CD4-positive, alpha-beta T cell treated with Interleukin-17A for 1 hour (primary cell): ENCODE measurements around the gene CCDC110.
A peak's percentile ranks its signal among the peaks of the same experiment; 100 is the strongest.
"Not testable (repeated sequence)": the region's sequence is repeated elsewhere in the genome, so short reads cannot be mapped to it uniquely, and the experiment has no call there.

Experiments
- DNase-seq: peaks from one replicate; pipeline ENCODE4 v3.0.0-alpha.2; 2020

Gene CCDC110

GRCh38 chr4:185471235-185472102 is at the start of gene CCDC110:
Gene CCDC110 (minus strand): TSS chr4:185471733. CDS start chr4:185471683, 50 bp downstream.
- DNase-seq: peak; percentile 90

- no peak for DNase-seq
Measured at GRCh38 chr4:185520119-185520518, 48.6 kb upstream of the CCDC110 start.

- no peak for DNase-seq
Measured at GRCh38 chr4:185518494-185518893, 47.0 kb upstream of the CCDC110 start.

DNA sequence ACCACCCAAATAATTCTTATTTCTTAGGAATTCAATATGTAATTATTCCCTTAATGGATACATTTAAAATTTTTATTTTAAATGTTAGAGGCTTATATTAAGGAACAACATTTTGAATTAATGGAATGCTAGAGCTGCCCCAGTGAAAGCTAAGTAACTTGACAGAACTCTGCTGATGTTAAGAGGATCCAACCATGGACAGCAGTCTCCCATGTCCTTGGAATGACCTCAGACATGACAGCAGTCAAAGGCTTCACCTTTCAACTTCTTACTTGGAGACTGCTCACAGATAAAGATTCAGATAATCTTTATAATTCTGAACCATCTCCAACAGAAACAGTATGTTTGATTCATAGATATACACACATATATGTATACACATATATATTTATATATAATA is 46.5 kb upstream of the CCDC110 start:
- no peak for DNase-seq

DNA sequence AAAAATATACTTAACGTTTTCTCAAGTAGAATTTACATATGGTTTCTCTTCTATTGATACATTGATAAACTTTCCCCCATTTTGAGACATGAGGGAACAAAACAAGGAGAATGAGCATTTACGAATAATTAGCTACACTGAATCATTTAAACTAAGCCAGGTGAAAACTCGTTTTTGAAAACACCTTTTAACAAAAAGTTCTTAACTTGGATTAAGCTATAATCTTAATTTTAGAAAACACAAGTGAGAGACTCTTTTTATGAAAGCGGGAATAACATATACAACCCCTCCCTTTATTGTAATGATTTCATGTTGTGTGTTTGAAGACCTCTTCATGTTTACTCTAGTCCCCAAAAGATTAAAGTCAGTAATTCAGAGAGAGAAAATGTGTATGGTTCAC is 43.7 kb upstream of the CCDC110 start:
- no peak for DNase-seq

GRCh38 chr4:185514182-185514697 is 42.7 kb upstream of the CCDC110 start:
- no peak for DNase-seq

GRCh38 chr4:185513489-185514181 is 42.1 kb upstream of the CCDC110 start:
- DNase-seq: peak; percentile 27

DNA sequence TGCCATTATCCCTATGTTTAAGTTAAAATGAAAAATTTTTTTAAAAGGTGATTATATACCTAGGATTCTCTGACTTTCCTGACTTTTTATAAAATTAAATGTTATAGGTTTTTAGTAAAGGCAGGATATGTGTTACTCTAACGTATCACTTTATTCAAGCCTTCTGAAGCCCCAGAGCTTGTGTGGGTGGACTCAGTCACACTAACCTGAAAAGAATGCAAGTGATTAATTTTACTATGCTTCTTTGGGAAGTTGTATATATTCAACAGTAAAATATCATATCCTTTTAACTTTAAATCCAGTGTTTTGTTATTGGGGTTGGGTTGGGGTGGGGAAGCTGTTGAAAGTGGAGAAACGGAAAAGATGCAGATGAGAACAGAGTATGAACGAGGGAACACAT is 41.0 kb upstream of the CCDC110 start:
- DNase-seq: no peak

DNA sequence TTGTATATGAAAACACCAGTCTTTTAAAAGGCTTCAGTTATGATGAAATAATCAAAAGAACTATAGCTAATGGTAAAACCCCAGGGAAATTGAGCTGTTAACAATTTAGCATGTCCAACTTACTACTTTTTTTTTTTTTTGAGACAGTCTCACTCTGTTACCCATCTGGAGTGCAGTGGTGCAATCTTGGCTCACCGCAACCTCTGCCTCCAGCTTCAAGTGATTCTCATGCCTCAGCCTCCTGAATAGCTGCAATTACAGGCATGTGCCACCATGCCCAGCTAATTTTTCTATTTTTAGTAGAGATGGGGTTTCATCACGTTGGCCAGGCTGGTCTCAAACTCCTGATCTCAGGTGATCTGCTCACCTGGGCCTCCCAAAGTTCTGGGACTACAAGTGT is 39.7 kb upstream of the CCDC110 start:
- DNase-seq: not testable (repeated sequence)

- no peak for DNase-seq
Measured at GRCh38 chr4:185510806-185511205, 39.3 kb upstream of the CCDC110 start.

- no peak for DNase-seq
Measured at GRCh38 chr4:185508181-185508580, 36.6 kb upstream of the CCDC110 start.

DNA sequence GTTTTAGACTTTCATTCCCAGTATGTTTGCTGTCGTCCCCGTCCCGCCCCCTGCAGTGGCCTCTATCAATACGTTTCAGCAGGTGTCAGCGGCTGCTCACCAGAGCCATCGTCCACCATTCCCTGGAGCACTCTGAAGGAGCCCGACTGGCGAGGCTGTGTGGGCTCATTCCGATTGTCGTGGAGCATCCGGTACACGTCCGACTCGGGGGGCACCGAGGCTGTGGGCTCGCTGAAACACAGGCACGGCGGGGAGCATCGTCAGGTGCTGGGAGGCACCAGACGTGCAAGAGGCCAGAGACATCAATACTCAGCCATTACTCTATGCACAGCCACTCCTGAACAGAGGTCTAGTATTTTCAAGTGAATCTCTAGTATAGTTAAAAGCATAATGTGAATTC is 34.9 kb upstream of the CCDC110 start:
- DNase-seq: no peak

DNA sequence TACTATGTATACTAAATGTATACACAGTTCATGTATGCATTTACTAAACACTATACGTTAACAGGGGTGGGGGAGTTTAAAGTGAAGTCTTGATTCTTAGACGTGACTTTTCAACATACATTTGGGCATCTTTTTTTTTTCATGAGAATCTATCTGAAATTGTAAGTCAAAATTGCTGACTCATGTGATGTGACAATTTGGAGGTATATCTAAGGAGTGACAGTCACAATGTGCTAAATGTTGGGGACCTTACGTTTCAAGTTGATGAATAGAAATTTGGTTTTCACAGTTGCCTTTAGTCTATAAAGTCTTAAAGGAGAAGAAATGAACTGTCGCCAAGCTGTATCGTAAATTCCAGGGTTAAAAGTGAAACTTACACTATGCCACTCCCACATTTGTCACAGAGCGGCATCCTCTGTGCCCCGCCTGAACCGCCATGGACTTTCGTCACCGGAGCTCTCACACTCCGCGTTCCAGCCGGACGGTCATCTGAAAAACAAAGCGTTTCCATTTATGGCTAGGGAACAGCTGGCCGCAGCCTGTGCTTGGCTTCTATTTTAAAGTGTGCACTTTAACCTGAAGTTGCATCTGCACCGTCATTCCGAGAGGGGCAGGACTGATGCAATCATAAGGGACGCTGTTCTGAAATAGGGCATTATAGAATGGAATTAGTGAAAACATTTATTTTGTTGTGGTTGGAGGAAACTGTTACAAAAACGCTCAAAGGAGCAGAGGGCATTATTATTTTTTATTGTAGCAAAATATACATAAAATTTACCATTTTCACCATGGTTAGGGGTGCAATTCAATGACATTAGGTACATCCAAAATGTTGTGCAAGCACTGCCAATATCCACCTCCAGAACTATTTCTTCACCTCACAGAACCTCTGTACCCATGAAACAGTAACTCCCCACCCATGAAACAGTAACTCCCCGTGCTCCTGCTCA is 32.8 kb upstream of the CCDC110 start:
- DNase-seq: no peak

DNA sequence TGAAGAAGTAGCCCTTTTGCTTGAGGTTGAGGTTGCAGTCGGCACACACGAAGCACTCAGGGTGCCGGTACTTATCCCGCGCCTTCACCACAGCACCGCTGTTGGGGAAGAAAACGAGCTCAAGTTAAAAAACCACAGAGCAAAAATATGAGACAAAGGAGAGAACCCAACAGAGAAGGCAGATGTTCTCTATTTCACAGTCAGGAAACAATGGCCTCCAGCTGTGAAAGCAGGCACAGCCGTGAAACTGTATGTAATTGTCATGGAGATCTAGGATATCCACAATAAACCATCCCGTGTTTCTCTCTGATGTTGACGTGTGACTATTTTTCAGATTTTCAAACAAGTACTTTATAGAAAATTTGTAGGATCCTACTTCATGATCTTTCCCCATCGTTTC is 30.9 kb upstream of the CCDC110 start:
- no peak for DNase-seq

GRCh38 chr4:185500576-185500975 is 29.0 kb upstream of the CCDC110 start:
- DNase-seq: no peak

GRCh38 chr4:185500035-185500434 is 28.5 kb upstream of the CCDC110 start:
- no peak for DNase-seq

- DNase-seq: no peak
Measured at GRCh38 chr4:185488650-185489049, 17.1 kb upstream of the CCDC110 start.

- no peak for DNase-seq
Measured at GRCh38 chr4:185481401-185481800, 9.9 kb upstream of the CCDC110 start.

- DNase-seq: no peak
Measured at GRCh38 chr4:185480016-185480732, 8.6 kb upstream of the CCDC110 start.

DNA sequence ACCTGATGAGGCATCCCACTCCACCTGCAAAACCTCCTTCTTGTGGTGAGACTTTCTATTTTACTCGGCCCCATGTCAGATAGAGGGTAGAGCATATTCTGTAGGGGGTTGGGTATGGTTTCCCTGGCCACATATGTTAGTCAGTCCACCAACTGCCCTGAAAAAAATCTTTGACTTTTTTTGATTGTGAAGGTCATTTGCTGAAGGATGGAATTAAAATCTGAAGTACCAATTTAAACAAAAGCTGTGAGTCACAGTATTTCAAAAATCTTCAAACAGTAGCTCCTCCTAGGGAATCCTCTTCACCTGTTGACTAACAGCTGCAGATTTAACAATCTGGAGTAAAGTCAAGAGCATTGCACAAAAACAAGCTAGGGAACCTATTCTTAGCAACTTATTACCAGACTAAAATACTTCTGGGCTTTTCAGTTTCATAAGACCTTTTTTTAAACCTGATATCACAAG is 8.0 kb upstream of the CCDC110 start:
- no peak for DNase-seq

- DNase-seq: no peak
Measured at GRCh38 chr4:185473247-185473646, 1.7 kb upstream of the CCDC110 start.

GRCh38 chr4:185472103-185472542 is 590 bp upstream of the CCDC110 start:
- DNase-seq: no peak
